HepG2 (cell line): ENCODE measurements around the gene PTPRCAP. TPM values are rescaled to one million over a fixed set of nuclear protein-coding genes. Genes with fewer than 3 reads are reported as not detected.

Experiments
- ARID4A ChIP-seq: sonication (generic); formaldehyde crosslinking; IDR thresholded peaks from 2 replicates; pipeline ENCODE4 v1.5.0; 2020; ENCODE audit warnings: mild to moderate bottlenecking, missing genetic modification reagents, borderline replicate concordance
- CREBL2 ChIP-seq: sonication (generic); formaldehyde crosslinking; IDR thresholded peaks from 2 replicates; pipeline ENCODE4 v1.8.1; 2023; ENCODE audit warnings: missing genetic modification reagents, mild to moderate bottlenecking, borderline replicate concordance
- FOXC1 ChIP-seq: sonication (generic); formaldehyde crosslinking; IDR thresholded peaks from 2 replicates; pipeline ENCODE4 v1.8.0; 2022; ENCODE audit warnings: mild to moderate bottlenecking, missing genetic modification reagents, borderline replicate concordance
- HNF4A ChIP-seq: sonication (generic); formaldehyde crosslinking; IDR thresholded peaks from 2 replicates; pipeline ENCODE4 v1.4.0; 2020; ENCODE audit warnings: missing genetic modification reagents
- KAT2B ChIP-seq: fragments of 150-350 bp; IDR thresholded peaks from 2 replicates; pipeline ENCODE4 v1.6.1; 2014; ENCODE audit warnings: low read depth, low read length, borderline replicate concordance
- KAT8 ChIP-seq: IDR thresholded peaks from 2 replicates; pipeline ENCODE4 v1.6.1; 2016; ENCODE audit warnings: missing genetic modification reagents, missing compliant biosample characterization
- KDM2A ChIP-seq: sonication (generic); formaldehyde crosslinking; IDR thresholded peaks from 2 replicates; pipeline ENCODE4 v1.4.0; 2020; ENCODE audit warnings: low read depth, missing genetic modification reagents, borderline replicate concordance
- KLF13 ChIP-seq: sonication (generic); formaldehyde crosslinking; IDR thresholded peaks from 2 replicates; pipeline ENCODE4 v1.4.0; 2020; ENCODE audit warnings: mild to moderate bottlenecking, missing genetic modification reagents
- RBM22 ChIP-seq: fragments of 200-400 bp; formaldehyde crosslinking; optimal IDR thresholded peaks from 2 replicates; pipeline ENCODE3; 2017; ENCODE audit warnings: mild to moderate bottlenecking, low read length, moderate library complexity
- SRSF4 ChIP-seq: fragments of 200-400 bp; formaldehyde crosslinking; IDR thresholded peaks from one replicate; pipeline ENCODE4 v1.6.1; 2018; ENCODE audit warnings: mild to moderate bottlenecking, low read depth, low read length, moderate library complexity; ENCODE audit not compliant: poor library complexity, severe bottlenecking
- TRIM22 ChIP-seq: fragments of 450-650 bp; IDR thresholded peaks from 2 replicates; pipeline ENCODE4 v1.6.1; 2017
- ZFP90 ChIP-seq: sonication (generic); formaldehyde crosslinking; IDR thresholded peaks from 2 replicates; pipeline ENCODE4 v1.8.0; 2022; ENCODE audit warnings: missing genetic modification reagents, mild to moderate bottlenecking, inconsistent platforms, borderline replicate concordance
- ZNF12 ChIP-seq: sonication (generic); formaldehyde crosslinking; IDR thresholded peaks from 2 replicates; pipeline ENCODE4 v1.5.0; 2020; ENCODE audit warnings: missing genetic modification reagents
- ZNF282 ChIP-seq: fragments of 450-650 bp; IDR thresholded peaks from 2 replicates; pipeline ENCODE4 v1.6.1; 2018; ENCODE audit not compliant: partially characterized antibody
- ZNF317 ChIP-seq: sonication (generic); formaldehyde crosslinking; IDR thresholded peaks from 2 replicates; pipeline ENCODE4 v1.5.0; 2020; ENCODE audit warnings: mild to moderate bottlenecking, missing genetic modification reagents
- ZNF703 ChIP-seq: sonication (generic); formaldehyde crosslinking; IDR thresholded peaks from 2 replicates; pipeline ENCODE4 v1.5.1; 2020; ENCODE audit warnings: missing genetic modification reagents, mild to moderate bottlenecking, moderate library complexity, borderline replicate concordance
- ZNF878 ChIP-seq: sonication (generic); formaldehyde crosslinking; IDR thresholded peaks from 2 replicates; pipeline ENCODE4 v1.8.1; 2023; ENCODE audit warnings: mild to moderate bottlenecking, missing genetic modification reagents, moderate library complexity
- ZXDC ChIP-seq: sonication (generic); formaldehyde crosslinking; IDR thresholded peaks from 2 replicates; pipeline ENCODE4 v1.5.0; 2020; ENCODE audit warnings: mild to moderate bottlenecking, missing genetic modification reagents
- polyA plus RNA-seq, 8 experiments: library from polyadenylated mRNA; depleted of rRNA in 3 of 8; stranded (reverse) in 7 of 8; unstranded in 1 of 8; fragments of >200 nt; fragmentation: Illumina TruSeq in 4 of 8; extraction: Trizol in 4 of 8; gene quantifications; 2 replicates each; pipeline versions ENCODE4 v1.2.1 to v1.2.3, GENCODE V29; 2011 to 2016; ENCODE audit warnings: low read depth in 4 of 8, missing spikeins in 1 of 8, mixed read lengths in 1 of 8; ENCODE audit not compliant: insufficient read depth in 1 of 8
- total RNA-seq, 5 experiments: library from RNA; depleted of rRNA; stranded (reverse); fragments of >200 nt; fragmentation: Illumina TruSeq; extraction: Trizol; gene quantifications; 2 replicates each; pipeline ENCODE4 v1.2.3, GENCODE V29; 2016; ENCODE audit warnings: low read depth in 1 of 5

The PTPRCAP gene
- total and polyA plus RNA-seq, 2 of the 13 experiments (the other 11 are each of a cell fraction or from before 2014, with no cell fraction given) = 0.60 to 0.70 TPM

- TF ChIP-seq ARID4A = peak; percentile 70; the same call in 1 of the 2 replicates
- TF ChIP-seq TRIM22 = no peak
- no peak for TF ChIP-seq ZNF703 (CRISPR knock-in tag)
- TF ChIP-seq KAT2B = no peak
- TF ChIP-seq FOXC1 (CRISPR knock-in tag) = peak; percentile 79; the same call in 1 of the 2 replicates
- no peak for TF ChIP-seq CREBL2 (CRISPR knock-in tag)
- TF ChIP-seq ZNF12 (CRISPR knock-in tag) = no peak
- no peak for TF ChIP-seq ZXDC (CRISPR knock-in tag)
- TF ChIP-seq HNF4A = no peak
- 0 out of 2 replicates have a peak, but pooled peaks have one; percentile 8 for TF ChIP-seq KLF13 (CRISPR knock-in tag)
- TF ChIP-seq ZNF282 = no peak
- peak; percentile 43 for TF ChIP-seq KAT8
- peak; percentile 60; the same call in 1 of the 2 replicates for TF ChIP-seq KDM2A (CRISPR knock-in tag)
- no peak for TF ChIP-seq SRSF4
- TF ChIP-seq ZNF317 (CRISPR knock-in tag) = peak; percentile 70; the same call in 1 of the 2 replicates
- TF ChIP-seq ZNF878 (CRISPR knock-in tag) = no peak
- TF ChIP-seq ZFP90 (CRISPR knock-in tag) = peak; percentile 36; the same call in 1 of the 2 replicates
- TF ChIP-seq RBM22 = no peak
Measured at GRCh38 chr11:67464411-67465188, 27.1 kb upstream of the PTPRCAP start (continued).
